ENCODE data around the gene PLEKHA7. TPM values are rescaled to one million over a fixed set of nuclear protein-coding genes. Genes with fewer than 3 reads are reported as not detected.

The PLEKHA7 gene
- polyA plus RNA-seq, 1 experiment: 0.05 TPM

DNA sequence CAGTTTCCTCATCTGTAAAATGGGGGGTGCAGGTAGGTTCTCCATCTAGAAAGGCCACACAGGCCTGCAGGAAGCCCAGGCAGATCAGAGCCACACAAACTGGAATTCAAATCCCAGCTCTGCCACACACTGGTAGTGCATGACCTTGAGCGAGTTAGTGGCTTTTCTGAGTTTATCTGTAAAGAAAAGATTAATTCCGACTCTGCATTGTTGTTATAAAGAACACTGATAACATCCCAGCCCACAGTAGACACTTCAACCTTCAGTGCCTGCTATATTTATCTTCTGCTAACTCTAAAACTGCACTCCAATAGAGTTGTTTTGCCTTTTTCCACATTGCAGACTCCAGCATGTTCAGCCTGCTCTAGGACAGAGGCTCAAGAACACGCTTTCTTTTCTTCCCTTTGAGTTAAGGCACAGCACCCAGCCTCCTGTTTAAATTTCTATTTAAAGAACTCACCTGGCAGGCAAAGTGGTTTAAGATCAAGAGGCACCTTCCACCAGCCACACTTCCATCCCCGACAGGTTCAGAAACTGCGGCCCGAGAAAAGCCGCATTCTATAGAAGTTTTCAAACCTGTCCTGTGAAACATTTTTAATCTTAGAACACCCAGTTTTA is 133.9 kb downstream of the PLEKHA7 start:
- DNase-seq (ENCODE audit: low read depth, low spot score): no peak
- H3K27ac ChIP-seq (ENCODE audit: low read depth, low read length): no peak overlapping the region
- CTCF ChIA-PET: no interaction called here
- POLR2A ChIA-PET: no interaction called here
- H3K27me3 ChIP-seq (ENCODE audit: control insufficient read depth, insufficient read depth, low read length): peaks cover 5% of the 10 kb centered on the region
- no peak for TF ChIP-seq CTCF (IDR thresholded peaks at IDR 0.05; ENCODE audit: low read depth, low read length)
- H3K9me3 ChIP-seq (ENCODE audit: control insufficient read depth, insufficient read depth, low read length): no peaks in the 10 kb centered on the region
- no peak overlapping the region for H3K4me3 ChIP-seq (ENCODE audit: low read depth, low read length)

DNA sequence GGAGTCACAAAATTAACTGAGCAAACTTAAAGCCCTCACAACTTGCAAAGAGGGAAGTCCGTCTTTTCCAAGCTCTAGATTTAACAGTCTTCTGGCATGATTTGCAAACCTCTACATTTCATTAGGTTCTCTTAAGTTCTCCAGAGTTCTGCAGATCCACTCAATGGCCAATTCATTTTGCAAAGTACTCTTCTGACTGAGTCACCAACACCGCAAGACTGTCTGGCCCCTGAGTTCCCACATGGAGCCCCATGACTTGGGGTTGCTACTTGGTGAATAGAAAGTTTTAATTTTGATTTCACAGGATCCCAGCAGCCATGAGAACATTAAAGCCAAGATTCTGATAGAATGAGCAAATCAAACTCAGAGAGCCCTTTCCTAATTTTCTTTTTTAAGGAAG is 134.5 kb downstream of the PLEKHA7 start:
- H3K27me3 ChIP-seq (ENCODE audit: control insufficient read depth, insufficient read depth, low read length): peaks cover 5% of the 10 kb centered on the region
- ChIA-PET POLR2A (no interaction called here), CTCF (no interaction called here)
- no peak overlapping the region for H3K27ac ChIP-seq (ENCODE audit: low read depth, low read length)
- no peak overlapping the region for H3K4me3 ChIP-seq (ENCODE audit: low read depth, low read length)
- no peak for DNase-seq (ENCODE audit: low read depth, low spot score)
- H3K9me3 ChIP-seq (ENCODE audit: control insufficient read depth, insufficient read depth, low read length): no peaks in the 10 kb centered on the region
- TF ChIP-seq CTCF (IDR thresholded peaks at IDR 0.05; ENCODE audit: low read depth, low read length): no peak

GRCh38 chr11:16876837-16877236 is 137.4 kb downstream of the PLEKHA7 start:
- ChIA-PET POLR2A (no interaction called here), CTCF (no interaction called here)
- no peak overlapping the region for H3K27ac ChIP-seq (ENCODE audit: low read depth, low read length)
- no peak for DNase-seq (ENCODE audit: low read depth, low spot score)
- no peak overlapping the region for H3K4me3 ChIP-seq (ENCODE audit: low read depth, low read length)
- H3K9me3 ChIP-seq (ENCODE audit: control insufficient read depth, insufficient read depth, low read length): no peaks in the 10 kb centered on the region
- TF ChIP-seq CTCF (IDR thresholded peaks at IDR 0.05; ENCODE audit: low read depth, low read length): no peak
- peaks cover 5% of the 10 kb centered on the region for H3K27me3 ChIP-seq (ENCODE audit: control insufficient read depth, insufficient read depth, low read length)

DNA sequence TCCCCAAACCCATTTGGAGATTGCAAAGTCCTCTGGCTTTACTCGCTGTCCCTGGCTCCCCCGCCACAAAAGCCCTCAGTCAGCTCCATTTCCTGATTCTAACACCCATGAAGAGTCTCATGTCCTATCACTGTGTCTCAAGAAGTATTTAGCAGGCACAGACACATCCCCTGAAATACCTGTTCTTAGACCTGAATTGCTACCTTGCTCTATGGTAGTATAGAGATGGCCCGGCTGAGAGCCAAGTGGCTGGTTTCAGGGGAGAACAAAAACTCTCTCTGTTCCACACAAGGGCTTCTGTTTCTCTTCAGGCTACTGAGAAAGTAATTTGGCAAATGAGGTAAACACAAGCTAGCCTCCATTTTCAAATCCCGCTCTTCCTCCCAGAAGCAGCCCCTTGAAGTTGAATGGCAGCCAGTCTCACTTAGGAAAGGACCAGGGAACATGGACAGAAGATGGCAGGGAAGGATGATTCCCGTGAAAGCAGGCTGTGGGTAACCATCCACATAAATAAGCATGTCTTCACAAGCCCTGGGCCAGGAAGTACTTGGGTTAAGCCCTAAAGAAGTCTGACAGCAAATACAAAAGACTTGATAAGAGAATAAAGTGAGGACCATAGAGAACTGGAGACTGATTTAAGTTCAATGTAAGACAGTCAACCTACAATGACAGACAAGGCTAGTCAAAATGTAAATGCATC is 138.0 kb downstream of the PLEKHA7 start:
- H3K4me3 ChIP-seq (ENCODE audit: low read depth, low read length): no peak overlapping the region
- H3K9me3 ChIP-seq (ENCODE audit: control insufficient read depth, insufficient read depth, low read length): no peaks in the 10 kb centered on the region
- CTCF ChIA-PET: no interaction called here
- POLR2A ChIA-PET: no interaction called here
- no peak for TF ChIP-seq CTCF (IDR thresholded peaks at IDR 0.05; ENCODE audit: low read depth, low read length)
- no peak for DNase-seq (ENCODE audit: low read depth, low spot score)
- no peak overlapping the region for H3K27ac ChIP-seq (ENCODE audit: low read depth, low read length)
- peaks cover 5% of the 10 kb centered on the region for H3K27me3 ChIP-seq (ENCODE audit: control insufficient read depth, insufficient read depth, low read length)

- H3K9me3 ChIP-seq (ENCODE audit: control insufficient read depth, insufficient read depth, low read length): no peaks in the 10 kb centered on the region
- no peak for TF ChIP-seq CTCF (IDR thresholded peaks at IDR 0.05; ENCODE audit: low read depth, low read length)
- peaks cover 5% of the 10 kb centered on the region for H3K27me3 ChIP-seq (ENCODE audit: control insufficient read depth, insufficient read depth, low read length)
- no peak for DNase-seq (ENCODE audit: low read depth, low spot score)
- no peak overlapping the region for H3K4me3 ChIP-seq (ENCODE audit: low read depth, low read length)
- no peak overlapping the region for H3K27ac ChIP-seq (ENCODE audit: low read depth, low read length)
- ChIA-PET POLR2A (no interaction called here), CTCF (no interaction called here)
Measured at GRCh38 chr11:16874275-16874975, 139.8 kb downstream of the PLEKHA7 start.

All from AG04450 (cell line).